Stimulated activated CD4-positive, alpha-beta T cell treated with anti-CD3 and anti-CD28 coated beads, Interleukin-2, amount 100 ng/mL, for 48 hours (primary cell): ENCODE measurements around the gene POLE3.
A peak's percentile ranks its signal among the peaks of the same experiment; 100 is the strongest.
"Not testable (repeated sequence)": the region's sequence is repeated elsewhere in the genome, so short reads cannot be mapped to it uniquely, and the experiment has no call there.

Source experiments
- DNase-seq, 2 donors: peaks; one replicate each; pipeline ENCODE4 v3.0.0-alpha.2; 2020

Gene POLE3

DNA sequence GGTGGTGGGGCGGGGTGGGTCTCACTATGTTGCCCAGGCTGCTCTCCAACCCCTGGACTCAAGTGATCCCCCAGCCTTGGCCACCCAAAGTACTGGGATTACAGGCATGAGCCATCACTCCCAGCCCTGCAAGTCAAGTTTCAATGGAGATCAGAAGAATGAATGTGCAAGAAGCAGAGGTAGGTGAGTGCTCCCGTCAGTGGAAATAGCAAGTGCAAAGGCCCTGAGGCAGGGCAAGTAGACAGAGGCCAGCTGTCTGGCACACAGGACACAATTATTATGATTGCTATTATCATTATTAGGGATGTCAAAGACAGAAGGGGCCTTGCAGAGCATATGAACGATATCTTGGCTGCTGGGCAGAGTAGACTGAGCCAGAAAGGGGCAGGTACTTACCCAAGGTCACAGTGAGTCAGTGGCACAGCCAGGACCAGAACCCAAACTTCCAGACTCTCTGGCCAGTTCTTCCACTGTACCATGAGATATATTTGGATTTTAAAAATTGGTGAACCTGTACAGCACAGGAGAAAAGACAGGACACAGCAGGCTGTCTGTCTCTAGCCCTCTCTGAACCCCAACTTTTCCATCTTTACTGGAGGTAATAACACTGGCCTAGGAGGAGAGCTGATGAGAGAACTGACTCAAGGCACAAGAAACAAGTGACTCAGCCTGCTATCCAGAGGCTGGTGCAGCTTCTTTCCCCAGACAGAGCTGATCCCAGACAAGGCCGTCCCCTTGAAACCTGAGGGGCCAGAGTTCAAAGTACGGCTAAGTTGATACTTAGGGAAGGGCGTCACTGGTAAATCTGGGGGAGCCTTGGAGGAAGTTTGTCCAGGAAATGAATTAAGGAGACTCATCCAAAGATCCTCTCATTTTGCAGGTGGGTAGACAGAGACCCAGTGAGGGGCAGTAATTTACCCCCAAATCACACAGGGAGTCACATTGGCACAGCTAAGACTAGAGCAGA, 35.1 kb downstream of the POLE3 start:
- peak in 1 of 2 donors; percentile 18 for DNase-seq

DNA sequence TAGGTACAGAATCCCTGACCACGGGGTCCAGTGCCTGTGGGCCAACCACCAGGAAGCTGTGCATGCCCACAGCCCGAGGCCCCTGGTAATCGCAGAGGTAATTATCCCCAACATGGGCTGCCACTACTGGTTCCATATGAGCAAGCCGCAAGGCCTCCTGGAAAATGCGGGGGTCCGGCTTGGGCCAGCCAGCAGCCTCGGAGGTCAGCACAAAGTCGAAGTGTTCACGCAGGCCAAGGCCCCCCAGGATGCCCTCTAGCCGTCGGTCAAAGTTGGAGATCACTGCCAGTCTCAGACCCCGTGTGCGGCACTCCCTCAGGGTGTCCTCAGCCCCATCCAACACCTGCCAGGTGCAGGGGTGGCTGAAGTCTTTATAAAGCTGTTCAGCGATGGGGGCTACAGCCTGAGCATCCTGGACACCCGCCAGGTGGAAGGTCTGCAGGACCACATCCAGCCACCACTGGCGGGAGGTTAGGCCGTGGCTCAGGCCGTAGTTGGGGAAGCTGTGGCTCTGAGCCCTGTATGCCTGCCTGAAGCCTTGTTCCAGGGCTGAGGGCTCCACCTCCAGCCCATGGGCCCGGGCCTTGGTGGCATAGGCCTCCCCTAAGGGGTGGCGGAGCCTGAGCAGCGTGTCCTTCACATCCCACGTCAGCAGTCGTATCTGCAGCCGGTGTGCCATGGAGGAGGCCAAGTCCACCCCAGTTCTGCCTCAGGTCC, 36.6 kb downstream of the POLE3 start:
- no peak for DNase-seq

DNA sequence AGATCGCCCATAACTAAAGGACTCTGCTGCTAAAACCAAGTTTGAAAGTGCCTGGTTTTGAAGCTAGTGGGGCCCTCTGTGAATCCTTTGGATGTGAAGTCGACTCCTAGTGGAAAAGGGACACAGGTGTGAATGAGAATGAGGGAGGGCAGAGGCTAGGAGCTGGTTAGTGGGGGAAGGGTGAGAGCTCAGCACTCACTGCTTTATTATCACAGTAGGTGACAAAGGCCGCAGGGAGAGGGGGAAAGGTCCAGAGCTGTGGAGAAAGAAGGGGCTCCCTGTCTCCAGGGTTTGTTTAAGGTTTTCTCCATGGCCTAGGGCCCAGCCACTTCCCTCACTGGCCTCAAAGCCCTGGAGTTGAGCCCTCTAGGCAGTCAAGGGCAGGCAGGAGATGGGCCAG, 37.2 kb downstream of the POLE3 start:
- no peak for DNase-seq

DNA sequence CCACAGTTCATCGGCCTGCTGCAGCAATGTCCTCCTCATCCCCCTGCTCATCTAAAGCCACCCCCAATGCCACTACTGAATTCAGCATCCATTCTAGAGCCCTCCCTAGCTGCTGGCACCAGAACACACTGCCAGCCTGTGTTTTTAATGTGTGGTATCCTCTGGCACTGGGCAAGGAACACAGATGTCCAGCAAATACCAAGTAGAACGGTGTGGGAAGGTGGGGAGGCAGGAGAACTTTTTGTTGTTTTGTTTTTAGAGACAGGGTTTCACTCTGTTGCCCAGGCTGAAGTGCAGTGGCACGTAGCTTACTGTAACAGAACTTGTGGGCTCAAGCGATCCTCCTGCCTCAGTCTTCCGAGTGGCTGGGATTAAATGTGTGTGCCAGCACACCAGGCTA, 38.4 kb downstream of the POLE3 start:
- no peak for DNase-seq

DNA sequence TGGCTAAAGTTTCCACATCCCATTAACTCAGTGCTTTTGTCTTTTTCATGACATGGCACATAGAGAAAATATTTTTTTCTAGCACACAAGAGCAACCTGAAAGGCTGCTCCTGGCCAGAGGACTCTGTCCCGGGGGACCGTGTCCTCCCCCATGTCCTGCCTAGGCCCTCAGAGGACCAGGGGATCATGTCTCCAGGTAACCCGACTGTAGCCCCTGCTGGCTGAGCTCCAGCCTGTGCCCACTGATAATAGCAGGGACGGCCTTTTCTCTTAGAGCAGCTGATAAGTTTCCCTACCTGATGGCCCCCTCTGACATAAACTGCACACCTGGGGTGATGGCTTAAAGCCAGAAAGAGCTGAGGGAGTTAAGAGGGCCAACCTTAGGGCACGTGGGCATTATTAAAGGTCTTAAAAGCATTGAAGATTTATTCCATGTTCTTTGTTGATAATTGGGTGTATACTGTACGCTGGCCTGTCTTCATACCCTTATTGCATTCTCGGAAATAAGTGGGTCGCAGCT, 39.6 kb downstream of the POLE3 start:
- DNase-seq = no peak

DNA sequence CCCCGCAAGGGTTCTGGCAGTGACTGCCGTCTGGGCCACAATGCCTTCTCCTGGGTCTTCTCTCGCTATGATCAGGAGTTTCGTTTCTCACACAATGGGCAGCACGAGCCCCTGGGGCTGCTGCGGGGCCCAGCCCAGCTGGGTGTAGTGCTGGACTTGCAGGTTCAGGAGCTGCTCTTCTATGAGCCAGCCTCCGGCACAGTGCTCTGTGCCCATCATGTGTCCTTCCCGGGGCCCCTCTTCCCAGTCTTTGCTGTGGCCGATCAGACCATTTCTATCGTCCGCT, 40.7 kb downstream of the POLE3 start:
- no peak for DNase-seq

DNA sequence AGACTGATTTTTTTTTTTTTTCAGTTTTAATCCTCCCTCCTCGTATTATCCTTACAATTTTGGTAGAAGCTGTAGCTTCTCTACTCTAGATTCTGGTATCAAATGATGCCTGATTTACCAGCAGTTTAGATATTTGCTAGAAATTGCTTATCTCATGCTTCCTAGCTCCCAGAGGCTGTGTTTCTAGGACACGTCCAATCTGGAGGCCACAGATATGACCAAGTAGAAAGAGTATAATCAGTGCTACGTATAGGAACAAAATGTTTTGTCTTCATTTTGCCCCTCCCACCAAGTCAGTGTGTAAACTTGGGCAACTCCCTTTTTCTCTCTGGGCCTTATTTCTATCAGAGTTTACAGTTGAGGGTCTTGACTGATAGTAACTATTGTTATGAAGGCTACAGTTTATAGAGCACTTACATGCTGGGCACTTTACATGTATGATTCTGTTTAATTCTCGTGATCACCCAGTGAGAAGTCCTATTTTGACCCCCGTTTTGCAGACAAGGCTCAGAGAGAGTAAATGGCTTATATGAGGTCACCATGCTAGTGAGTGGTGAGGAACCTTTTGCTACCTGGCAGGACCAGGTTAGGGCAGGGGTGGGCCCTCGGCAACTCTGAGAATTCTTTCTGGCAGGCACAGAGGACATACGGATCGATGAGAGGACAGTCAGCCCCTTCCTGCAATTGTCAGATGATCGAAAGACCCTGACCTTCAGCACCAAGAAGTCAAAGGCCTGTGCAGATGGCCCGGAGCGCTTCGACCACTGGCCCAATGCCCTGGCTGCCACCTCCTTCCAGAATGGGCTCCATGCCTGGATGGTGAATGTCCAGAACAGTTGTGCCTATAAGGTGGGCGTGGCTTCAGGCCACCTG, 41.3 kb downstream of the POLE3 start:
- DNase-seq = no peak

DNA sequence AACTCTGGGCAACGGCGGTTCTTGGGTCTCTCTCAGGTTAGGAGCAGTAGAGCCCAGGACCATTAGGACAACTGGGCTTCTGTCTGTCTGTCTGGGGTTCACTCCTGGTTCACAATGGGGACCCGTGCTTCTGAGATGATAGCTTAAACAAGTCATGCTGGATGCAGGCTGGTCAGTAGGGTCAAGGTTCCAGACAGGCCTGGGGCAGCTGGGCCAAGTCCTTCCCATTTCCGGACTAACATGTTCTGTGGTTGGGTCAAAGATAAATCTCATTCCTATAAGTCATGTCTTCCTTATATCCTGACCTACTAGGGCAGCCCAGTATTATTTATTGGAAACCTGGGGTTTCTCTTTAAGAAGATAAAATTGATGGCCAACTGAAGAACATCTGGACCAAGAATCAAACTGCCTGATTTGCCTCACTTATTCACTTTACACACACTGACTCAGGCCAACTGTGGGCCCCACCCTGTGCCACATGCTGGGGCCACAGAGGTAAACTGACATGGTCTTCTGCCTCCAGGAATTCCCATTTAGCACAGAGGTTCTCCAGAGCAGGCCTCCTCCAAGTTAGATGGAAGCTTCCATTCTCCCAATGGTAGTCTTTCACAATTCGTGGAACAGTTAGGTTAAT, 42.0 kb downstream of the POLE3 start:
- no peak for DNase-seq

DNA sequence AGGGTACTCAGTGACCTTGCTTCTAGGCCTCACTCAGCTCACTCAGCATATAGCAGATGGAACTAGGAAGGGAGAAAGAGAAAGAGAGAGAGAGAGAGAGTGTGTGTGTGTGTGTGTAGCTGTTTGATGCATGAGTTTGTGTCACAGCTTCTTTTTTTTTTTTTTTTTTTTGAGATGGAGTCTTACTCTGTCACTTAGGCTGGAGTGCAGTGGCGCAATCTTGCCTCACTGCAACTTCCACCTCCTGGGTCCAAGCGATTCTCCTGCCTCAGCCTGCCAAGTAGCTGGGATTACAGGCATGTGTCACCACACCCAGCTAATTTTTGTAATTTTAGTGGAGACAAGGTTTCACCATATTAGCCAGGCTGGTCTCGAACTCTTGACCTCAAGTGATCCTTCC, 44.8 kb downstream of the POLE3 start:
- not testable (repeated sequence) for DNase-seq

DNA sequence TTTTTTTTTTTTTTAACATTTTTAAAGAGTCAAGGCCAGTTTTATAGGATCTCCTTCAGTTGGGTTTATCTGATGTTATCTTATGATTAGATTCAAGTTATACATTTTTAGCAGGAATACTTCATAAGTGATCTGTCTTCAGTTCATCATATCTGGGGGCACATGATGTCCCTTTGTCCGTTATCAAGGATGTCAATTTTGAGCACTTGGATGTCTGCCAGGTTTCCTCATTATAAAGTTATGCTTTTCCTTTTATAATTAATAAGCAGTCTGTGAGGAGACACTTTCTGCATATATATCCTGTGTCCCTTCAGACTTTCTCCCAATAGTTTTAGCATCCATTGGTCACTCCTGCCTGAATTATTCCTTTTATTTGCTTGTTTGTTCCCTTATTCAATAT, 45.5 kb downstream of the POLE3 start:
- no peak for DNase-seq

DNA sequence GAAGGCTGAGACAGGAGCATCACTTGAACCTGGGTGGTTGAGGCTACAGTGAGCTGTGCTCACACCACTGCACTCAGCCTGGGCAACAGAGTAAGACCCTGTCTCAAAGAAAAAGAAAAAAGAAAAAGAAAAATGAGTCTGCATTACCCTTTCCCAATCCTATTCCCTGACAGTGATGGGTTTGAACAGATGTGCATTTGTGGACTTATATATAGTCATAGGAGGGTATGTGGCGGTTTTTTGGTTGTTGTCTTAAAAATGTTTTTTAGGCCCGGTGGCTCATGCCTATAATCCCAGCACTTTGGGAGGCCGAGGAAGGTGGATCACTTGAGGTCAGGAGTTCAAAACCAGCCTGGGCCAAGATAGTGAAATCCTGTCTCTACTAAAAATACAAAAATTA, 47.1 kb downstream of the POLE3 start:
- DNase-seq = no peak

DNA sequence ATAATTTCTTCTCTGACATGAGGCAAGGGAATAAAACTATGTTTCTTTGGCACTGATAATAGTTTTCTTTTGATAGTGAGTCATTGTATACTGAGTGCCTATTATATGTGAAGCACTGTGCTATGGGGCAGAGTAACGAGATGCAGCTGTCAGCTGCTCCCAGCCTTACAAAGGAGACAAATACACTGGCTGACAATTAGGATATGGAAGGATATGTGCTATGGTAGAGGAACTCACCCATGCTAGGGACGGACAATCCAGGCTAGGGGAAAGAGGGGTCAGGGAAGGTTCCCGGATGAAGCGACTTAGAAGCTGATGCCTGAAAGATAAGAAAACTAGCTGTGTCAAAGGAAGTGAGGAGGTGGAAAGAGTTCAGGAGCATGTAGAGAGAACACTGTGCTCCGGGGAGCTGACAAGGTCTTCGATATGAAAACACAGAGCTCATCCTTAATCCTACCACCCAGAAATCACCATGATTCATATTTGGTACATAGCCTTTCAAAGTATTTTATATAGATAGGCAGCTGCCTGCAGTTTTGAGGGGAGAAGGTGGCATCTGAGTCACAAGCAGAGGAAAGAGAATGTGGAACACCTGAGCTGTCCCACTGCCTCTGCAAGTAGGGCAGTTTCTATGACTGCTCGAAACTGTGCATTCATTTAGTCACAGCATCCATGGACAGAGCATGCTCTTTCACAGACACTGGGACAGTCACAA, 49.0 kb downstream of the POLE3 start:
- DNase-seq = no peak

DNA sequence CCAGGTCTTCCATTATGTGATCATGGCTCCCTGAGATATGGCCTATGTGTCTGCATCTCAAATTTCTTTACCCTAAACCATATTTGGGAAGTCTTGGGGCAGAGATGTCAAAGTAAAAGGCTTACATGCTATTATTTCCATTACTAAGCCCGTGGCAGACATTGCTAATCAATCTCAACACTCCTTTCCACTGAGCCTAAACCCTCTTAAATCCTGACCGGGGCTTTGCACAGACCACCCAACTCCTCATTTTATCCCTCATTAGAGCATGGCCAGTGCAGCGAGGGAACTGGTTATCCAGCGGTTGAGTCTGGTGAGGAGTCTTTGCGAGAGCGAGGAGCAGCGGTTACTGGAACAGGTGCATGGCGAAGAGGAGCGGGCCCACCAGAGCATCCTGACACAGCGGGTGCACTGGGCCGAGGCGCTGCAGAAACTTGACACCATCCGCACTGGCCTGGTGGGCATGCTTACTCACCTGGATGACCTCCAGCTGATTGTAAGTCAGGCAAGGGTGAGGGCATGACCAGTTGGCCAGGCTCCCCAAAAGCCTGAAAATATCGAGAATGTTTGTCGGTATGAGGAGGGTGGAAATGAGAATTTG, 50.1 kb downstream of the POLE3 start:
- no peak for DNase-seq

DNA sequence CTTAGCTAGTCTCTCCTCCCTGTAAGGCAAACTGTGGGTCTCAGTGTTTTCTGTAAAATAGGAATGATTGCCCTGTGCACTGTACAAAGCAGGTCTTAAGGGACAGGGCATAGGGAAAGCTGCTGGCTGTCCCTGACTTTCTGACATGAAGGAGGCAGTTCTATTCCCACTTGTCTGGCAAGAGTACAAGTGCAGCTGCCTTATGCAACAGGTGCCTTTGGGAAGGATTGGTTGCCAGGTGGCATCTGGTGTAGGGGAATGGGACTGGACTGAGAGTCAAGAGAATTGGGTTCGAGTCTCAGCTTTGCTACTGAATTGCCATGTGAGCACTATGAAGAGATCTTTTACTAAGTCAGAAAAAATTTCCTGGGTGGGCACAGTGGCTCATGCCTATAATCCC, 51.1 kb downstream of the POLE3 start:
- no peak for DNase-seq
